Endothelial cell of umbilical vein (primary cell): Measurements from ENCODE around the gene UROC1. TPM values are rescaled to one million over a fixed set of nuclear protein-coding genes. Genes with fewer than 3 reads are reported as not detected.

ENCODE experiments used
- BruUV-seq: library from RNA; stranded (reverse); fragments of 400-500 nt; replicated peaks from 2 replicates; lab custom pipeline; 2021; lab: Mats Ljungman, UMichigan
- CTCF ChIA-PET: fragments of 300-600, 350-600 bp; sonication (Branson Sonifier 250); formaldehyde crosslinking; loops from one replicate; lab custom pipeline; 2021; ENCODE audit warnings: antibody characterized with exemption, inconsistent platforms; lab: Charles Lee
- POLR2A ChIA-PET: fragments of 300-600, 350-600 bp; sonication (Branson Sonifier 250); formaldehyde crosslinking; loops from one replicate; lab custom pipeline; 2021; ENCODE audit warnings: antibody characterized with exemption, inconsistent platforms; lab: Charles Lee
- DNase-seq: peaks from one replicate; pipeline ENCODE4 v3.0.0-alpha.2; 2011; ENCODE audit warnings: low read depth, low spot score
- FAIRE-seq: peaks from 2 replicates; lab custom pipeline; 2011; peaks lifted over from hg19 to GRCh38; lab: Jason Lieb, UNC
- H2AFZ ChIP-seq: 2 replicates; pipeline ENCODE4 v1.6.0; 2012; ENCODE audit warnings: low read depth, low read length, control low read depth, inconsistent platforms
- H3K27ac ChIP-seq: 2 replicates; pipeline ENCODE4 v1.5.1; 2011; ENCODE audit warnings: low read depth, mild to moderate bottlenecking, control low read depth, low read length, moderate library complexity; ENCODE audit not compliant: insufficient read depth
- H3K27me3 ChIP-seq, 2 experiments: 2 replicates each; pipeline versions ENCODE4 v1.6.0 to v1.6.1; 2011; ENCODE audit warnings: low read length in 2 of 2, mixed read lengths in 1 of 2; ENCODE audit not compliant: control insufficient read depth in 2 of 2, insufficient read depth in 2 of 2
- H3K36me3 ChIP-seq, 2 experiments: 2 replicates in 1 of 2; 3 replicates in 1 of 2; pipeline ENCODE4 v1.5.1; 2011; ENCODE audit warnings: low read length in 2 of 2, mild to moderate bottlenecking in 1 of 2, moderate library complexity in 1 of 2; ENCODE audit not compliant: control insufficient read depth in 2 of 2, insufficient read depth in 2 of 2; ENCODE audit errors: extremely low read depth in 1 of 2
- H3K4me1 ChIP-seq: 3 replicates; pipeline ENCODE4 v1.5.1; 2011; ENCODE audit warnings: mild to moderate bottlenecking, low read length; ENCODE audit not compliant: control insufficient read depth, insufficient read depth; ENCODE audit errors: extremely low read depth
- H3K4me2 ChIP-seq: 2 replicates; pipeline ENCODE4 v1.6.1; 2011; ENCODE audit warnings: low read length, control low read depth, mixed read lengths; ENCODE audit not compliant: insufficient read depth
- H3K4me3 ChIP-seq, 3 experiments: fragments of 200-600 bp in 1 of 3; sonication (generic), shearing (Covaris generic) in 1 of 3; replicated peaks in 1 of 3; 2 replicates each; pipeline ENCODE4 v1.5.1; 2011 to 2016; ENCODE audit warnings: control low read depth in 3 of 3, low read length in 3 of 3, mild to moderate bottlenecking in 2 of 3, inconsistent platforms in 1 of 3, low read depth in 1 of 3, moderate library complexity in 1 of 3; ENCODE audit not compliant: insufficient read depth in 1 of 3
- H3K79me2 ChIP-seq: 2 replicates; pipeline ENCODE4 v1.6.0; 2012; ENCODE audit warnings: low read length, inconsistent platforms; ENCODE audit not compliant: control insufficient read depth, insufficient read depth
- H3K9ac ChIP-seq: replicated peaks from 2 replicates; pipeline ENCODE3; 2011; ENCODE audit warnings: low read length, control low read depth; ENCODE audit not compliant: insufficient read depth; ENCODE audit errors: extremely low read depth
- H3K9me1 ChIP-seq: replicated peaks from 3 replicates; pipeline ENCODE4 v1.6.0; 2011; ENCODE audit warnings: mild to moderate bottlenecking, low read length; ENCODE audit not compliant: control insufficient read depth, insufficient read depth; ENCODE audit errors: extremely low read depth
- H3K9me3 ChIP-seq: replicated peaks from 2 replicates; pipeline ENCODE4 v1.5.1; 2012; ENCODE audit warnings: low read length, inconsistent platforms; ENCODE audit not compliant: control insufficient read depth, insufficient read depth
- H4K20me1 ChIP-seq: replicated peaks from 2 replicates; pipeline ENCODE3; 2011; ENCODE audit warnings: mild to moderate bottlenecking, low read length; ENCODE audit not compliant: control insufficient read depth, insufficient read depth; ENCODE audit errors: extremely low read depth
- EZH2 ChIP-seq: IDR thresholded peaks from 2 replicates; pipeline ENCODE4 v1.6.1; 2012; ENCODE audit warnings: borderline replicate concordance, low read depth, mild to moderate bottlenecking, moderate library complexity, low read length, inconsistent platforms; ENCODE audit not compliant: severe bottlenecking
- FOS ChIP-seq: IDR thresholded peaks from 2 replicates; pipeline ENCODE4 v1.6.1; 2011; ENCODE audit warnings: mild to moderate bottlenecking, low read length, moderate library complexity, borderline replicate concordance; ENCODE audit not compliant: insufficient read depth
- GATA2 ChIP-seq: IDR thresholded peaks from 2 replicates; pipeline ENCODE4 v1.7.0; 2011; ENCODE audit warnings: low read depth, mild to moderate bottlenecking, moderate library complexity, mixed read lengths, low read length; ENCODE audit not compliant: insufficient read length, insufficient read depth
- JUN ChIP-seq: IDR thresholded peaks from 2 replicates; pipeline ENCODE4 v1.6.1; 2011; ENCODE audit warnings: borderline replicate concordance, low read depth; ENCODE audit not compliant: insufficient read length, insufficient read depth
- MAX ChIP-seq: IDR thresholded peaks from 2 replicates; pipeline ENCODE4 v1.6.1; 2011; ENCODE audit not compliant: insufficient read depth, insufficient read length
- MYC ChIP-seq: IDR thresholded peaks from one replicate; pipeline ENCODE4 v1.6.1; 2011; ENCODE audit warnings: mild to moderate bottlenecking, low read depth, low read length
- POLR2A ChIP-seq: IDR thresholded peaks from 2 replicates; pipeline ENCODE4 v1.6.1; 2012; ENCODE audit warnings: low read depth, mild to moderate bottlenecking, control low read depth, low read length
- POLR2AphosphoS5 ChIP-seq: IDR thresholded peaks from 2 replicates; pipeline ENCODE4 v1.6.1; 2012; ENCODE audit warnings: low read depth, mild to moderate bottlenecking, control low read depth, low read length, moderate library complexity; ENCODE audit not compliant: insufficient read depth
- dilution Hi-C: fragments of 300-500 bp; cut with MboI; formaldehyde crosslinking; loops from one replicate; pipeline ENCODE4 v1.15.0; 2019; ENCODE audit warnings: low sequenced_read_pairs; ENCODE audit not compliant: extremely low pct_ligation_motif_present
- intact Hi-C: fragments of 100-400 bp; cut with micrococcal nuclease; formaldehyde crosslinking; loops from one replicate; pipeline ENCODE4 v1.10.0; 2022
- polyA plus RNA-seq, 4 experiments: library from polyadenylated mRNA; depleted of rRNA in 3 of 4; stranded (reverse) in 3 of 4; unstranded in 1 of 4; fragments of >200 nt; gene quantifications; 2 replicates each; pipeline versions ENCODE4 v1.2.1 to v1.2.3, GENCODE V29; 2011 to 2012; ENCODE audit warnings: missing spikeins in 1 of 4
- total RNA-seq: library from RNA; stranded (reverse); gene quantifications from 2 replicates; pipeline ENCODE4 v1.2.3, GENCODE V29; 2021
- TF ChIP-seq, protein P1 (sequence below), 2 donors: IDR thresholded peaks; 1 replicate in 1 of 2; 2 replicates in 1 of 2; pipeline ENCODE4 v1.5.1; 2011; ENCODE audit warnings: low read length in 2 of 2, mild to moderate bottlenecking in 2 of 2, moderate library complexity in 2 of 2, control low read depth in 1 of 2, inconsistent platforms in 1 of 2, low read depth in 1 of 2; ENCODE audit not compliant: insufficient read depth in 1 of 2; ENCODE audit errors: extremely low read depth in 1 of 2

The UROC1 gene
- total and polyA plus RNA-seq, 2 donors (not counting 3 experiments of a cell fraction or from before 2014, with no cell fraction given): not detected

DNA sequence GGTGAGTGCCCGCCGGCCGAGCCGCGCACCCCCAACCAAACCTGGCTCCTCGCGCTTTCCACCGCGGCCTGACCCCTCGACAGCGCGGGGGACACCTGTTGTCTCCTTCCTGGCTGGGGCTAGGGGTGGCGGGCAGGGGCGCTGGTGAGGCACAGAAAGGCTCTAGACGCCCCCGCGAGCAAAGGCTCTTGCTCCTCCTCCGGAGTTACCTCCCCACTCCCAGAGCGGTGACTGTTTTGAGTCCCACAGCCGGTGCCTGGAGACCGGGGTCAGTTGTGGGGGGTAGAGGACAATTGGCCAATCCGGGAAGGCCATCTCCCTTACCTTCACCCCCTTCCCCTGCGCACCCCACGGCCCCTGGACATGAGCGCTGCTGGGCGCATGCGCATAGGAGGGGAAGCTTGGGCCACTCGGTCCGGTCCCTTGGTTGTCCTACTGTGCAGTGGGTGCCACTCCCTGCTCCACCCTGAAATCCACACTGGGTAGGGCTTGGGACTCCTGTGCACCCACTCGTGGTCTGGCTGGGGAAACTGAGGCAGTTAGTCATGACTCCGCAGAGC lies 6.9 kb upstream of the UROC1 start:
- H3K27me3 ChIP-seq: peaks cover 13 to 17% of the 10 kb centered on the region in 2 experiments
- intact Hi-C loops: loop anchor here (10.0 kb wide), 1 partner anchor 480 kb away; no protein-coding TSS in a partner anchor
- H3K4me1 ChIP-seq: no peaks in the 10 kb centered on the region
- H3K9ac ChIP-seq: no peak overlapping the region
- H3K9me3 ChIP-seq: no peaks in the 10 kb centered on the region
- FAIRE-seq: no peak
- dilution Hi-C loops: no loop called here
- ChIA-PET POLR2A (no interaction called here), CTCF (interaction anchor here (2.5 kb wide), 1 partner anchor 931 kb away, joined by 51 read pairs; no protein-coding TSS in a partner anchor)
- TF ChIP-seq GATA2 (no peak), MYC (no peak), EZH2 (no peak), POLR2A (no peak), POLR2AphosphoS5 (no peak), JUN (no peak), MAX (no peak), FOS (no peak)
- TF ChIP-seq, protein P1, sequence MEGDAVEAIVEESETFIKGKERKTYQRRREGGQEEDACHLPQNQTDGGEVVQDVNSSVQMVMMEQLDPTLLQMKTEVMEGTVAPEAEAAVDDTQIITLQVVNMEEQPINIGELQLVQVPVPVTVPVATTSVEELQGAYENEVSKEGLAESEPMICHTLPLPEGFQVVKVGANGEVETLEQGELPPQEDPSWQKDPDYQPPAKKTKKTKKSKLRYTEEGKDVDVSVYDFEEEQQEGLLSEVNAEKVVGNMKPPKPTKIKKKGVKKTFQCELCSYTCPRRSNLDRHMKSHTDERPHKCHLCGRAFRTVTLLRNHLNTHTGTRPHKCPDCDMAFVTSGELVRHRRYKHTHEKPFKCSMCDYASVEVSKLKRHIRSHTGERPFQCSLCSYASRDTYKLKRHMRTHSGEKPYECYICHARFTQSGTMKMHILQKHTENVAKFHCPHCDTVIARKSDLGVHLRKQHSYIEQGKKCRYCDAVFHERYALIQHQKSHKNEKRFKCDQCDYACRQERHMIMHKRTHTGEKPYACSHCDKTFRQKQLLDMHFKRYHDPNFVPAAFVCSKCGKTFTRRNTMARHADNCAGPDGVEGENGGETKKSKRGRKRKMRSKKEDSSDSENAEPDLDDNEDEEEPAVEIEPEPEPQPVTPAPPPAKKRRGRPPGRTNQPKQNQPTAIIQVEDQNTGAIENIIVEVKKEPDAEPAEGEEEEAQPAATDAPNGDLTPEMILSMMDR (IDR thresholded peaks at IDR 0.05; ENCODE audit: extremely low read depth in 1 of 2, insufficient read depth in 1 of 2, low read depth in 1 of 2, low read length in 2 of 2): no peak
- no peak overlapping the region for H3K27ac ChIP-seq
- no peaks in the 10 kb centered on the region for H3K79me2 ChIP-seq
- peak overlapping the region; percentile 18 for H2AFZ ChIP-seq
- no peaks in the 10 kb centered on the region for H3K36me3 ChIP-seq
- H3K4me2 ChIP-seq: no peak overlapping the region
- H3K4me3 ChIP-seq: peak overlapping the region in 1 of 3 experiments; percentile 15
- no peaks in the 10 kb centered on the region for H3K9me1 ChIP-seq
- no TSS peak for BruUV-seq
- DNase-seq: no peak
- H4K20me1 ChIP-seq: no peaks in the 10 kb centered on the region
